ENCODE data around the gene ZNF24. TPM values are rescaled to one million over a fixed set of nuclear protein-coding genes. Genes with fewer than 3 reads are reported as not detected.

The ZNF24 gene
- total and polyA plus RNA-seq, 2 of the 4 experiments (the other 2 are of a cell fraction), result 7.6 to 20.8 TPM

- H2AK9ac ChIP-seq (replicated peaks; ENCODE audit: low read depth, low read length, poor library complexity), result no peak within 1 kb of the TSS
- H2BK120ac ChIP-seq (ENCODE audit: low read depth, low read length), result no peak within 1 kb of the TSS
- H3K27me3 ChIP-seq (ENCODE audit: control insufficient read depth, insufficient read depth, low read length), result peaks cover 5% of the 10 kb centered on the region; the same call in 1 of the 2 replicates
- no peaks in the 10 kb centered on the region; the same call in 1 of the 2 replicates for H3K4me1 ChIP-seq (ENCODE audit: control insufficient read depth, insufficient read depth, low read length)
- peak; percentile 87 for ATAC-seq (ENCODE audit: low read depth)
- CTCF ChIA-PET, result interaction anchor here (1.6 kb wide), 1 partner anchor 9 kb away, joined by 3 read pairs; no protein-coding TSS in a partner anchor
- H3K79me1 ChIP-seq (ENCODE audit: low read depth in 1 of 2, low read length in 2 of 2), result no peaks in the 10 kb centered on the region
- H3K4ac ChIP-seq (ENCODE audit: low read depth, low read length), result peak within 1 kb of the TSS; percentile 52; the same call in 1 of the 2 replicates
- in situ Hi-C loops (cut with MboI; ENCODE audit: low sequenced_read_pairs) (loop anchor here (25.0 kb wide), 1 partner anchor 585 kb away; the partner anchor contains the start of gene RMP24), dilution Hi-C loops (cut with HindIII; ENCODE audit: low sequenced_read_pairs, unreplicated experiment) (no loop called here), intact Hi-C loops (cut with micrococcal nuclease) (no loop called here)
- POLR2A ChIA-PET (ENCODE audit: unreplicated experiment), result interaction anchor here (0.6 kb wide), 1 partner anchor 26 kb away, joined by 3 read pairs; no protein-coding TSS in a partner anchor
- H2BK5ac ChIP-seq (ENCODE audit: low read depth, low read length, poor library complexity, severe bottlenecking), result no peak within 1 kb of the TSS
- H3K9ac ChIP-seq (ENCODE audit: low read depth, low read length), result peak within 1 kb of the TSS; percentile 44; the same call in 1 of the 2 replicates
- H2AFZ ChIP-seq (replicated peaks; ENCODE audit: low read length, poor library complexity), result peak within 1 kb of the TSS; percentile 96
- no peaks in the 10 kb centered on the region; the same call in 1 of the 2 replicates for H3K9me3 ChIP-seq (ENCODE audit: control insufficient read depth, insufficient read depth, low read length)
- no peak within 1 kb of the TSS; the same call in 2 of the 3 replicates for H2BK15ac ChIP-seq (ENCODE audit: low read depth, low read length)
- H2AK5ac ChIP-seq (ENCODE audit: low read depth, low read length), result no peak within 1 kb of the TSS
- H4K91ac ChIP-seq (ENCODE audit: insufficient read depth, low read depth, low read length), result no peak within 1 kb of the TSS; the same call in 1 of the 2 replicates
- peak within 1 kb of the TSS; percentile 50 to 57; a peak in 3 of 4 replicates for H4K8ac ChIP-seq (ENCODE audit: low read depth in 2 of 2, low read length in 2 of 2)
- peak; percentile 54; the same call in 1 of the 2 replicates for TF ChIP-seq MAZ (IDR thresholded peaks at IDR 0.05; ENCODE audit: borderline replicate concordance, low read depth, low read length)
- TF ChIP-seq RAD21 (IDR thresholded peaks at IDR 0.05; ENCODE audit: low read length), result no peak
- no TSS peak for BruUV-seq (replicated peaks)
- no peaks in the 10 kb centered on the region for H3K9me1 ChIP-seq (ENCODE audit: insufficient read depth, low read length)
- H3K14ac ChIP-seq (replicated peaks; ENCODE audit: low read depth, low read length), result no peak within 1 kb of the TSS; the same call in 1 of the 2 replicates
- H3K56ac ChIP-seq (ENCODE audit: extremely low read depth, insufficient read depth, low read length), result no peak within 1 kb of the TSS
- H3K4me3 ChIP-seq (ENCODE audit: insufficient read depth, low read depth, low read length), result peak within 1 kb of the TSS; percentile 83
- H3K18ac ChIP-seq (ENCODE audit: low read depth, low read length), result no peak within 1 kb of the TSS
- H4K5ac ChIP-seq (ENCODE audit: low read depth, low read length), result no peak within 1 kb of the TSS; the same call in 1 of the 2 replicates
- no peaks in the 10 kb centered on the region for H4K20me1 ChIP-seq (ENCODE audit: insufficient read depth, low read length)
- peak within 1 kb of the TSS; percentile 43; the same call in 1 of the 2 replicates for H3K23ac ChIP-seq (ENCODE audit: low read depth, low read length)
- peak; percentile 27 for DNase-seq
- H2BK20ac ChIP-seq (ENCODE audit: low read depth, low read length), result no peak within 1 kb of the TSS
- peak within 1 kb of the TSS; percentile 86 for H3K4me2 ChIP-seq (ENCODE audit: low read depth, low read length)
- no peaks in the 10 kb centered on the region for H3K36me3 ChIP-seq (ENCODE audit: control insufficient read depth, insufficient read depth, low read length)
- no peak within 1 kb of the TSS; the same call in 1 of the 2 replicates for H3K27ac ChIP-seq (ENCODE audit: insufficient read depth, low read length)
- WGBS, 2 experiments (ENCODE audit: extremely low coverage in 2 of 2, insufficient read length in 1 of 2), result 8% methylated on average over 29 of the region's 78 CpGs; no CpG with 5 or more reads in 1 of the 2 experiments
Observed at GRCh38 chr18:35376742-35377695, 32.8 kb upstream of the ZNF24 start, which contains the start of gene ZNF396. Gene ZNF396, minus strand, starts transcription at chr18:35377337. Its CDS starts 3,045 bp downstream, at chr18:35374292.
